K562 (cell line): ENCODE measurements around the gene DCAF7. TPM values are rescaled to one million over a fixed set of nuclear protein-coding genes. Genes with fewer than 3 reads are reported as not detected.

Experiments used
- ARID2 ChIP-seq: fragments of 450-650 bp; IDR thresholded peaks from 2 replicates; pipeline ENCODE4 v1.6.1; 2017; ENCODE audit warnings: antibody characterized with exemption, mild to moderate bottlenecking
- CBFB ChIP-seq: sonication (generic); formaldehyde crosslinking; IDR thresholded peaks from 2 replicates; pipeline ENCODE4 v1.4.0; 2020; ENCODE audit warnings: mild to moderate bottlenecking, missing genetic modification reagents
- GTF2E2 ChIP-seq: fragments of 200-800 bp; sonication (Bioruptor generic); IDR thresholded peaks from 2 replicates; pipeline ENCODE4 v1.6.1; 2016; ENCODE audit warnings: missing genetic modification characterization, missing compliant biosample characterization
- MYC ChIP-seq, 2 experiments: fragments of 250-450 bp in 1 of 2; sonication (Bioruptor Pico) in 1 of 2; IDR thresholded peaks; 2 replicates each; pipeline versions ENCODE4 v1.5.1 to v1.6.1; 2012 to 2021; ENCODE audit warnings: low read depth in 2 of 2, borderline replicate concordance in 1 of 2, improper control_type of control experiment in 1 of 2, low read length in 1 of 2, mild to moderate bottlenecking in 1 of 2, moderate library complexity in 1 of 2
- RBM15 ChIP-seq: fragments of 200-400 bp; formaldehyde crosslinking; IDR thresholded peaks from 2 replicates; pipeline ENCODE4 v1.6.1; 2018; ENCODE audit warnings: mild to moderate bottlenecking, low read length, moderate library complexity; ENCODE audit not compliant: insufficient read depth
- RBM22 ChIP-seq: fragments of 200-400 bp; formaldehyde crosslinking; IDR thresholded peaks from 2 replicates; pipeline ENCODE4 v1.6.1; 2018; ENCODE audit warnings: low read length, low read depth; ENCODE audit not compliant: poor library complexity, severe bottlenecking
- SFPQ ChIP-seq: fragments of 200-400 bp; formaldehyde crosslinking; IDR thresholded peaks from 2 replicates; pipeline ENCODE4 v1.6.1; 2017; ENCODE audit warnings: mild to moderate bottlenecking, low read depth, low read length, moderate library complexity
- SLC30A9 ChIP-seq: fragments of 250-450 bp; sonication (Bioruptor Pico); IDR thresholded peaks from 2 replicates; pipeline ENCODE4 v1.8.0; 2022; ENCODE audit warnings: mild to moderate bottlenecking, moderate library complexity
- SP2 ChIP-seq: IDR thresholded peaks from 2 replicates; pipeline ENCODE4 v1.6.1; 2011; ENCODE audit warnings: mild to moderate bottlenecking, low read depth, low read length, moderate library complexity; ENCODE audit not compliant: poor library complexity, severe bottlenecking; ENCODE audit errors: extremely low read depth
- YY1 ChIP-seq, 3 experiments: IDR thresholded peaks; 2 replicates each; pipeline ENCODE4 v1.6.1; 2011; ENCODE audit warnings: low read length in 2 of 3, mild to moderate bottlenecking in 2 of 3, moderate library complexity in 2 of 3, borderline replicate concordance in 1 of 3, control low read depth in 1 of 3, low read depth in 1 of 3; ENCODE audit not compliant: insufficient read depth in 3 of 3, insufficient replicate concordance in 2 of 3, control insufficient read depth in 1 of 3, insufficient read length in 1 of 3; ENCODE audit errors: extremely low read depth in 1 of 3
- ZBTB8A ChIP-seq: fragments of 450-650 bp; IDR thresholded peaks from 2 replicates; pipeline ENCODE4 v1.6.1; 2018; ENCODE audit warnings: mild to moderate bottlenecking, moderate library complexity; ENCODE audit not compliant: partially characterized antibody
- ZNF140 ChIP-seq: fragments of 250-450 bp; sonication (Bioruptor Pico); IDR thresholded peaks from 2 replicates; pipeline ENCODE4 v1.8.0; 2021; ENCODE audit warnings: moderate library complexity, mild to moderate bottlenecking, inconsistent platforms
- ZNF444 ChIP-seq: fragments of 250-450 bp; sonication (Bioruptor Pico); IDR thresholded peaks from 2 replicates; pipeline ENCODE4 v1.4.0; 2020; ENCODE audit warnings: mild to moderate bottlenecking, moderate library complexity
- ZNF445 ChIP-seq: fragments of 250-450 bp; sonication (Bioruptor Pico); IDR thresholded peaks from 2 replicates; pipeline ENCODE4 v1.4.0; 2020; ENCODE audit warnings: low read depth, mild to moderate bottlenecking, moderate library complexity
- ZNF639 ChIP-seq, 2 experiments: fragments of 200-800 bp in 1 of 2; sonication (Bioruptor generic) in 1 of 2; sonication (generic) in 1 of 2; formaldehyde crosslinking in 1 of 2; IDR thresholded peaks in 1 of 2; conservative IDR thresholded peaks in 1 of 2; 2 replicates each; pipeline versions ENCODE4 v1.5.0 to v1.6.1; 2016 to 2020; ENCODE audit warnings: missing compliant biosample characterization in 1 of 2, missing genetic modification characterization in 1 of 2, missing genetic modification reagents in 1 of 2
- ZNF830 ChIP-seq: fragments of 250-450 bp; sonication (Bioruptor Pico); IDR thresholded peaks from 2 replicates; pipeline ENCODE4 v1.5.0; 2021; ENCODE audit warnings: mild to moderate bottlenecking
- polyA plus RNA-seq, 8 experiments: library from polyadenylated mRNA; depleted of rRNA in 4 of 8; stranded (reverse) in 5 of 8; unstranded in 3 of 8; fragments of >200 nt; fragmentation: Nextera tagmentation in 2 of 8; fragmentation: Illumina TruSeq in 1 of 8; extraction: Ambion mirVana in 2 of 8; extraction: Trizol in 1 of 8; gene quantifications; 2 replicates each; pipeline versions ENCODE4 v1.2.1 to v1.2.3, GENCODE V29; 2011 to 2014; ENCODE audit warnings: inconsistent platforms in 1 of 8, missing spikeins in 1 of 8
- total RNA-seq, 7 experiments: library from RNA; depleted of rRNA in 6 of 7; stranded (reverse); fragments of >200 nt in 6 of 7; fragmentation: Illumina TruSeq in 2 of 7; extraction: Trizol in 2 of 7; gene quantifications; 2 replicates each; pipeline versions ENCODE4 v1.2.1 to v1.2.3, GENCODE V29; 2011 to 2021; ENCODE audit warnings: low replicate concordance in 1 of 7
- TF ChIP-seq, protein P1 (sequence below): fragments of 450-650 bp; IDR thresholded peaks from 2 replicates; pipeline ENCODE4 v1.6.1; 2018; ENCODE audit not compliant: partially characterized antibody

Gene DCAF7
- total and polyA plus RNA-seq, 9 of the 15 experiments (the other 6 are each of a cell fraction or from before 2014, with no cell fraction given) = 30.8 to 123 (median 40.2) TPM

DNA sequence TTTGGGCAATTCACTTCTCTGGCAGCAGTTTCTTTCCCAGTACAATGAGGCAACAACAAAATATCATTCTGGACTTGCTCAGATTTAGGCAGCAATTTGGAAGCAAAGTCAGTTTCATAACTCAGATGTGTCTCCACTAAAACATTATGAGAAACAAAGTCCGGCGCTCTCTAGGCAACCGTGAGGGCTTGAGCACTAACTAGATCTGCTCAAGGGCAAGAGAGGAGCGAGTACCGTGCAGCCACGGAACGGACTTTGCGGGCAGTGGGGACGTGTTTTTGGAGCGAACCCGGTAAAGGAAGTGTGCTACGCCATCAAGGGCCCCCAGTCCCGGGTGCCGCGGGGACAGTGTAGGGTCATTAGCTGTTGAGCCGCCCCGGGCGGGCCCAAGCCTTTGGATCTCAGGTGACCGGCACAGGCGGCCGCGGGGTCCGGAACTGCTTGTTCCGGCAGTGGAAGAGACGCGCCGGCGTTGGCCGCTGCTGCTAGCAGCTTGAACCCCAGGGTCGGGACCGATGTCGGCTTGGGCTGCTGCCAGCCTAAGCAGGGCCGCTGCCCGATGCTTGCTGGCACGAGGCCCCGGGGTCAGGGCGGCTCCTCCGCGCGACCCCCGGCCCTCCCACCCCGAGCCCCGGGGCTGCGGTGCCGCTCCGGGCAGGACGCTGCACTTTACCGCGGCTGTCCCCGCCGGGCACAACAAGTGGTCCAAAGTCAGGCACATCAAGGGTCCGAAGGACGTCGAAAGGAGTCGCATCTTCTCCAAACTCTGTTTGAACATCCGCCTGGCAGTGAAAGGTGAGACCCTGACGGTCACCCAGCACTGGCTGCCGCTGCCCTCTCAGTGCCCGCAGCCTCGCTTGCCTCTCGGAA lies 50.5 kb downstream of the DCAF7 start, which contains the start of gene TACO1 (continued):
- TF ChIP-seq, protein P1, sequence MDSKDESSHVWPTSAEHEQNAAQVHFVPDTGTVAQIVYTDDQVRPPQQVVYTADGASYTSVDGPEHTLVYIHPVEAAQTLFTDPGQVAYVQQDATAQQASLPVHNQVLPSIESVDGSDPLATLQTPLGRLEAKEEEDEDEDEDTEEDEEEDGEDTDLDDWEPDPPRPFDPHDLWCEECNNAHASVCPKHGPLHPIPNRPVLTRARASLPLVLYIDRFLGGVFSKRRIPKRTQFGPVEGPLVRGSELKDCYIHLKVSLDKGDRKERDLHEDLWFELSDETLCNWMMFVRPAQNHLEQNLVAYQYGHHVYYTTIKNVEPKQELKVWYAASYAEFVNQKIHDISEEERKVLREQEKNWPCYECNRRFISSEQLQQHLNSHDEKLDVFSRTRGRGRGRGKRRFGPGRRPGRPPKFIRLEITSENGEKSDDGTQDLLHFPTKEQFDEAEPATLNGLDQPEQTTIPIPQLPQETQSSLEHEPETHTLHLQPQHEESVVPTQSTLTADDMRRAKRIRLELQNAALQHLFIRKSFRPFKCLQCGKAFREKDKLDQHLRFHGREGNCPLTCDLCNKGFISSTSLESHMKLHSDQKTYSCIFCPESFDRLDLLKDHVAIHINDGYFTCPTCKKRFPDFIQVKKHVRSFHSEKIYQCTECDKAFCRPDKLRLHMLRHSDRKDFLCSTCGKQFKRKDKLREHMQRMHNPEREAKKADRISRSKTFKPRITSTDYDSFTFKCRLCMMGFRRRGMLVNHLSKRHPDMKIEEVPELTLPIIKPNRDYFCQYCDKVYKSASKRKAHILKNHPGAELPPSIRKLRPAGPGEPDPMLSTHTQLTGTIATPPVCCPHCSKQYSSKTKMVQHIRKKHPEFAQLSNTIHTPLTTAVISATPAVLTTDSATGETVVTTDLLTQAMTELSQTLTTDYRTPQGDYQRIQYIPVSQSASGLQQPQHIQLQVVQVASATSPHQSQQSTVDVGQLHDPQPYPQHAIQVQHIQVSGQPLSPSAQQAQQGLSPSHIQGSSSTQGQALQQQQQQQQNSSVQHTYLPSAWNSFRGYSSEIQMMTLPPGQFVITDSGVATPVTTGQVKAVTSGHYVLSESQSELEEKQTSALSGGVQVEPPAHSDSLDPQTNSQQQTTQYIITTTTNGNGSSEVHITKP = peak; percentile 55
- TF ChIP-seq ZBTB8A (no peak), SFPQ (no peak), YY1 (IDR thresholded peaks at IDR 0.05; ENCODE audit: borderline replicate concordance in 1 of 3, control insufficient read depth in 1 of 3, extremely low read depth in 1 of 3, insufficient read depth in 3 of 3, insufficient read length in 1 of 3, insufficient replicate concordance in 2 of 3, low read depth in 1 of 3, low read length in 2 of 3) (peak in 2 of 3 experiments; percentile 66 to 83), CBFB (CRISPR knock-in tag) (no peak), GTF2E2 (tag) (peak; percentile 71; the same call in 1 of the 2 replicates), SLC30A9 (no peak), SP2 (no peak), ARID2 (no peak), MYC (IDR thresholded peaks at IDR 0.05; ENCODE audit: low read depth, low read length) (peak; percentile 80), MYC (CRISPR knock-in tag; IDR thresholded peaks at IDR 0.05; ENCODE audit: borderline replicate concordance, low read depth) (no peak), ZNF445 (CRISPR knock-in tag) (no peak), ZNF830 (no peak), ZNF639 (CRISPR knock-in tag; conservative IDR thresholded peaks at IDR 0.05 in 1 of 2, IDR thresholded peaks at IDR 0.05 in 1 of 2) (peak in 1 of 2 experiments; percentile 88; a peak in 2 of 4 replicates), ZNF140 (no peak), RBM22 (peak; percentile 90), RBM15 (no peak), ZNF444 (CRISPR knock-in tag) (no peak)
